Inflammatory macrophage treated with lipopolysaccharide for 4 hours (primary cell): ENCODE results near the gene AP1B1.

Source experiments
- DNase-seq: peaks from one replicate; pipeline ENCODE4 v3.0.0-alpha.2; 2020

Gene AP1B1

GRCh38 chr22:29291215-29291614, 97.2 kb downstream of the AP1B1 start:
- DNase-seq = no peak

GRCh38 chr22:29290061-29290460, 98.3 kb downstream of the AP1B1 start:
- no peak for DNase-seq

- DNase-seq = no peak
Measured at GRCh38 chr22:29288837-29289236, 99.5 kb downstream of the AP1B1 start.

GRCh38 chr22:29284196-29284595, 104.2 kb downstream of the AP1B1 start:
- no peak for DNase-seq

GRCh38 chr22:29277927-29278326, 110.4 kb downstream of the AP1B1 start:
- DNase-seq = no peak
